Midbrain (tissue), 1 donor: ENCODE data around the gene PTPRM.

Experiments
- DNase-seq: peaks from one replicate; lab custom pipeline; 2025; lab: John Stamatoyannopoulos, UW

The PTPRM gene

GRCh38 chr18:7856733-7857132, 289.6 kb downstream of the PTPRM start:
- DNase-seq = no peak

GRCh38 chr18:7857562-7857961, 290.4 kb downstream of the PTPRM start:
- DNase-seq = no peak

GRCh38 chr18:7859122-7859521, 292.0 kb downstream of the PTPRM start:
- DNase-seq = no peak

DNA sequence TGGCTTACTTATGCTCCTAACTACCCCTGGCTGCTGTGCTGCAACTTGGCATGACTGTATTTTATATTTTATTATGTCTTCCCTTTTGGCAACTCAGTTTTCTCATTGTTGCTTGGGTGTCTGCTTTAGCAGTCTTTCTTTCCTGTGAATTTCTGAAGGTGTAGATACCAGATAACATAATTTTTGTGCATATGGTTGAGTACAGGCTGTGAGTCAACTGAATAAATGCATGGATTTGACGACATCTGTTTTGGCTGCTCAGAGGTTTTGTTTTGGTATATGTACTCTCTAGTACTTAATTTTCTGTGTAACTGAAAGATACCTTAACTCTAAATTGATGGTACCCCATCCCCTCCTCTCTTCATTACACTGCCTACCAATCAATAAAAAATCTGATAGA, 303.1 kb downstream of the PTPRM start:
- DNase-seq = no peak

DNA sequence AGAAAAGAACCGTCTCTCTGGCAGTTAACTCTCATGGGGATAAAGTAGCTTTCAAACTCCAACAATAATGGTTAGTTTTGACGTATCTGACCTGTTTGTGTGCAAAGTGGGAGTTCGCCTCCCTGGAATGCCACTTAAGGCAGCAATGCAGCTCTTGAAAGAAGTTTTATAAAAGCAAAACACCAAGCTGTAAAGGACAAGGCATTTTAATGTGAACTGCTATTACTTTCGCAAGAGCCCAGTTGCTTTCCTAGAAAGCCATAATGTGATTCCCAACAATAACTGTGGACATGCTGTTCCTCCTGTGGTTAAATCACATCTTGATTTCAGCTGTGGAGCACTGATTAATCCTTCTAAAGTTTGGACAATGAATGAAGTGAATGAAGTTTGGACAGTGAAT, 303.7 kb downstream of the PTPRM start:
- no peak for DNase-seq

DNA sequence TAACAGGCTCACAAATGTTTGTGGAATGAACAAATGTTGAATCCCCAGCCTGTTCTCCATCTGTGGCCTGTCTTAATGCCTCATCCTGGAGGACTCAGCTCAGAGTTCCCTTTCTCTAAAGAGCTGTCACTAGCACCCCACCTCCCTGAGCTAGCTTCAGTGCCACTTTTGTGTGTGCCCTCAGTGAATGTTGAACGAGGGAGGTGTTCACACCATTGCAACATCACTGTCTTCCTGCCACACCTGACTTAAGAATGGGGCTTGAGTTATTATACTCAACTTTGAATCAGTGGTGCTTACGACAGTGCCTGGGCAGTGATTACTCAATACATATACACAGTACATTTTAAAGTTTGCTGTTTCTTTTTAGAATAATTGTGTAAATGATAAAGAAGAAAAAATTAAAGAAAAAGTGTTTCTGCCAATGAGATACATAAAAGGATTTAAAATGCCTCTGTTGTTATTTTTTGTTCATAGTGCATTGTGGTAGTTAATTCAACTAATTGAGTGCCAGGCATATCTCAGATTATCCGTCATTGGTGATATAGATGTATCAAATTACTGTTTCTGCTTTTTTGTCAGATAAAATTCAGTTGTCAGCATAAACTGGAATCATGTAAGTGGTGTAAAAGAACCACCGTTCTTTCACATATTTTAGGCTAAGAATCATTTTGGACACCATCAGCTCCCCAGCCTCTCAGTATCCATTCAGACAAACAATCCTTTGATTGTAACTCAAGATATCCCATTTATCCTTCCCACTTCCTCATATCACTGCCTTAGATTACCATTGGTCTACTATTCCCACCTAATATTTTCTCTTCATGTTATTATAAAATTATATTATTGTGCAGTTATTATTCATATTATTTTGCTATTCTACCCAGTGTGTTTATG, 304.7 kb downstream of the PTPRM start:
- DNase-seq = no peak

DNA sequence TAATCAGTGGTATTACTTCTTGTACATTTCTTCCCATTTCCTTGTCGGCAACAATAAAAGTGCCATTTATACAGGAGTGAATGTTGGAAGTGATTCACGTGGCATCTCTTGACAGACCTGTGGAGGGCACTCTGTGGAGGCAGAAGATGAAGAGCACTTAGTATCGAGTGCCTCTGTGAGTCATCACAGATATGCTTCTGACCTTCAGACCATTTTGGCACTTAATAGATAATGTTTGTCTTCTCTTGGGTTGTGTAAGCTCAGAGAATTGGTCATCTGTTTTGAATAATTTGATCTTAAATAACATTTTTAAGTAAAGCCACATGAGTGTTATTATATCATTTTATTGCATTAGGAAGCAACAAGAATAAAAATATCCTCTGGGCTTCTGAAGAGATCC, 305.5 kb downstream of the PTPRM start:
- no peak for DNase-seq

- no peak for DNase-seq
These were observed 306.2 kb downstream of the PTPRM start for GRCh38 chr18:7873316-7873715.

- no peak for DNase-seq
These were observed 309.4 kb downstream of the PTPRM start for GRCh38 chr18:7876354-7877104.

DNA sequence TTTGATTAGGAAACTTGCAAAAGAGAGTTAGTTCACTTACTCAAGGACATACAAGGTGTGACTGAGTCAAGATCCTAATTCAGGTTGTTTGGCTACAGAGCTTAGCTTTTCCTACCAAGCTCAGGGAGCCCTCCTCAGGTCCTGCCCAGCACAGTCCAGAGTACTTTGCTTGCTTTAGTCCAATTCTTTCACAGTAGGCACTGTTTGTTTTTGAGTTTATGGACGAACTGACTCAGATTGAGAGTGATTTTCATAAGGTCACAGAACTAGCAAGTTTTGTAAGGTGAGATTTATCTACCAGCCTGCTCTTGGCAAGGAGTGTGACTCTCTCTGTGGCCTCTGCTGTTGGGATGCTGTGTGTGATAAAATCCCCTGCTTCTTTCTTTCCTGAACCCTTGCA, 310.5 kb downstream of the PTPRM start:
- DNase-seq = no peak

- DNase-seq = no peak
These were observed 311.4 kb downstream of the PTPRM start for GRCh38 chr18:7878265-7879211.

DNA sequence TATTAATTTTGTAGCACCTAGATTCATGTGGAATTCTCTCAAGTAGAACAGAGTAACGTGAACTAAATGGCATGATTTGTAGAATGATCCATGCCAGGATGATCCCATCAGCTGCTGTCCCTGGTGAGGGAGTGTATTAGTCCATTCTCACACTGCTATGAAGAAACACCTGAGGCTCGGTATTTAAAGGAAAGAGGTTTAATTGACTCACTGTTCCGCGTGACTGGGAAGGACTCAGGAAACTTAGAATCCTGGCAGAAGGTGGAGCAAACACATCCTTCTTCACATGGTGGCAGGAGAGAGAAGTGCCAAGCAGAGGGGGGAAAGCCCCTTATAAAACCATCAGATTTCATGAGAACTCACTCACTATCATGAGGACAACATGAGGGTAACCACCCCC, 312.6 kb downstream of the PTPRM start:
- no peak for DNase-seq

DNA sequence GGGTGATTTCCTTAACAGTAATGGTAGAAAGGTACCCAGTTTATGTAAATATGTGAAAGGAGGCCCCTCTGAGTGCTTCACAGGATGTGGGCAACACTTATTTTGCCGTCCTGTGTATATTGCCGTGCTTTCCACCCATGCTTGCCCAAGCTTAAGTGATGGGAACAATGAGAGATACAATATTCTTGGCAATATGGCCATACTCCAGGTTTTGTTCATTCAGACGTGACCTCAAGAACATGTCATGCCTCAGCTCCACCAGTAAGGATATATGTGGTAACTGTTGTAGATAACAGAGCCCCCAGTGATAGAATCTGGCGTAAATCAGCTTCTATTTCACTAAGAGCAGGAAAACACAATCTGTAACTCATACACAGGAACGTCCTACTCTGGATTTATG, 318.7 kb downstream of the PTPRM start:
- DNase-seq = no peak

DNA sequence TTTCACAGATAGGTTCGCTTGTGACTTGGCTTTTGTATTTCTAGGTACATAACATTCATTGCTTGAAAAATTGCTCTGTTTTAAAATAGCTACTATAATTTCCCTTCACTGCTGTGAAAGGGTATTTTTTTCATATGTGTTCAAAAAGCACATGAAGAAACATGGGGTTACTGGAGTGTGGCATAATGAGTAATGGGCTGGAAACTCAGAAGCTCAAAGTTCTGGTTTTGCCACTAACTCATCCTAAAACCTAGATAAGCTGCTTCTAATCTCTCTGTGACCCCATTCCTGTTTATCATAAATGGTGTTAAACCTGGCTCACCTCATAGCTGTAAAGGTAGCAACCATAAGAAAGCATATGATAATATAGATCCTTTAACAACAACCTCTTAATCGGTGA, 319.3 kb downstream of the PTPRM start:
- DNase-seq = no peak

- DNase-seq = no peak
These were observed 322.4 kb downstream of the PTPRM start for GRCh38 chr18:7889515-7889914.

DNA sequence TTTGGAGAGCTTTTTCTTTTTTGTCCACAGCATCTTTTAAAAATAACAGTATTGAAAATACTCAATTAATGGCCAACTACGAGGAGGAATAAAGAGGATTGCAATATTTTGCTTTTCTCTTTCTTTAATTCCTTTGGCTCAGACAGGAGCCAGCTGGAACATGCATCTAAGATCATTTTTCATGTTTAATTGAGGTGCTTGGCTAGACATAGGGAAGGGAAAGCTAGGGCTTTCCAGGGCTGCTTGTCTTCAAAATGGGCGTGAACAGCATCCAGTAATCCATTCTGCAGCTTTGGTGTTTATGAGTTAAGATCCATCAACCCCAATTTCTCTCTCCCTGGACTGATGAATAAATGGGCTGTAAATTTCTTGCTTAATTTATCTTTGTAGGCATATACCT, 323.0 kb downstream of the PTPRM start:
- DNase-seq = no peak

DNA sequence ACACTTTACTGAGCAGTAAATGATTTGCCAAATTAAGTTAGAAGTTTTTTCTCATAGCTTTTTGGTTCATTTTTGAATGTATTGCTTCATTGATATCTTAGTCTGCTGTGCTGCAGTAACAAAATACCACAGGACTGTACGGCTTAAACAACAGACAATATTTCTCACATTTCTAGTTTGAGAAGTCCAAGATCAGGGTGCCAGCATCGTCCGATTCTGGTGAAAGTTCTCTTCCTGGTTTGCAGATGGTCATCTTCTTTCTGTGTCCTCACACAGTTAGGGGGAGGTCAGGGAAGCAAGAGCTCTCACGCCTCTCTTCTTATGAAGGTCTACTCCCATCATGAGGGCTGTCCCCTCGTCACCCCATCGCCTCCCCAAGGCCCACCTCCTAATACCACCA, 325.4 kb downstream of the PTPRM start:
- DNase-seq = no peak

DNA sequence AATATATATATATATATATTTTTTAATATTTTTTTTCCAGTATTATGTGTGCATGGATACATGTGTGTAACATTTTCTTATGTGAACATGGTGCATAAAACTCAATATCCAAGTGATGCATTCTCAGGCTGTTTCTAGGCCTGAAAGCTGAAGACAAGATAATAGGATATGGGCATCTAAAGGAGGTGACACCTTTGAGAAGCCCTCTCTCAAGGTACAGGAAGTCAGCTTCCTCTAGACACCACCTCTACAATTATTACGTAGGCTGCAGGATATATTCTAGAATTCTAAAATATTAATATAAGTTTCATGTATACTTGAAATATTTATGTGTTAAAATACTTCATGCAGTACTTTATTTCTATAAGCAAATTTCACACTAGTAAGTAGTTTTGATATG, 327.5 kb downstream of the PTPRM start:
- no peak for DNase-seq

GRCh38 chr18:7895346-7895745, 328.2 kb downstream of the PTPRM start:
- DNase-seq = no peak

DNA sequence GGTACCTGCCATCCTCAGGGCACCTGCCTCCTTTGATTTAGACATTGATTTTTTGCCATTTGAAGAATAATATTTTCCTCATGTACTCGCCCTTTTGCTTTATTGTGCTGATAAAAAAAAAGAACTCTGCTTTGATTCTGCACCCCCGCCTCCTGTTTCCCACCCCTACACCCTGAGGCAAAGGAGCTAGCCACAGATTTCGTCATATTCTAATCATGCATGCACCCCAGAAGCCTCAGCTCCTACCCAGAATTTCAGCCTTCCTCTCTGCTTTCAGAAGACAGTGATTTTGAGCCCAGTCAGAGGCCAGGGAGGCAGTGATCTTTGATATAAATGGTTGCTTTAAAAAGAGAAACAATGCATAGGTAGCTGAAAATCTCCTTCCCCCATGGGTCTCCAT, 329.0 kb downstream of the PTPRM start:
- no peak for DNase-seq

DNA sequence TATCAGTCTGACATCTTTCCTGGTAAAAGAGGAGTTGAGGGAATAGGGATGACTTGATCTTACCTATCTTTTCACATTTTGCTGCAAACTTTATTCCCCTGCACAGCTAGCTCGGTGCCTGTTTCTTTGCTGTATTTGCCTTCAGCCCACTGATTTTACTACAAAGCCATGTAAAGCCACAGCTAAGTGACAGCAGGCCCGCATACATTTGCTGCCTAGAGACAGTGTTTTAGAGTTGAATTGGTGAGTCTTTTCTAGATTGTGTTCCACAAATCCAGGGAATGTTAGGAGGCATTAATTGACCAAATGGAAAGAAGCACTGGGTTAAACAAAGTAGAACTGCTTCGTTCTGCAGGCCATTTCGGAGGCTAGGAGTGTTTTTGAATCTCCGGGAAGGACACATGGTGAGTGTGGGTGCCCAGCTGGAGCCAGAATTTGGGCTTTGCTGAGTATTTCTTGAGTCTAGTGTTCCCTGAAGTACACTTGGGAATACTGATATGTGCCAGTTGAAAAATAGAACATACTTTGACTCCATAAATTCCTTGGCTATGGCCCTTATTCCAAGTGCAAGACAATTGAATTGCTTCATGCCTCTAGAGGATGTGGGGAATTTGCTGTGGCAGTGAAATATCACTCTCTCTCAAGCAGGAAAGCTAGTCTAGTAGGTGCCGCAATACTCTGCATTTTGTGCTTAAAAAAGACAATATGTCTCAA, 329.8 kb downstream of the PTPRM start:
- DNase-seq = no peak

DNA sequence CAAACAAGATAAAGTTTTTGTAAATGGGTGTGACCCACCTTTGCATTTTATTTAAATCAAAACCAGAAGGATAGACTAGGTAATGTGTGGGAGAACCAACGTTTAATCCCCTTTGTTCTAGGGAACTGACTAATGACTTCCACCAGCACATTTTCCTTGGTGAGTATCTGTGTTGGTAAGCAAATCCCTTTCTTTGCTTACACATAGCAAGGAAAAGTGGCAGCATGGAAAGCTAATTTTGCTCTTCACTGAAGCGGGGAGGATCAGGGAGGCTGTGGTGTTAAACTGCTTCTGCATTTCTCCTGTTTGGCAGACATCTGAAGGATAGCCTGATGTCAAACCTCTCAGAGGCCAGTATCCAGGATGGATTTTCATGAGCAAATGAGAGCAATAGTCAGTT, 331.1 kb downstream of the PTPRM start:
- DNase-seq = no peak
